K562 (cell line): ENCODE data around the gene DVL3. TPM values are rescaled to one million over a fixed set of nuclear protein-coding genes. Genes with fewer than 3 reads are reported as not detected.

Experiments used
- BCOR ChIP-seq: fragments of 450-650 bp; IDR thresholded peaks from 2 replicates; pipeline ENCODE4 v1.6.1; 2016
- EP400 ChIP-seq: fragments of 450-650 bp; IDR thresholded peaks from 2 replicates; pipeline ENCODE4 v1.6.1; 2017; ENCODE audit warnings: antibody characterized with exemption, mild to moderate bottlenecking, moderate library complexity
- FOSL1 ChIP-seq: fragments of 200-800 bp; sonication (Bioruptor generic); conservative IDR thresholded peaks from 2 replicates; pipeline ENCODE4 v1.6.1; 2016; ENCODE audit warnings: missing genetic modification characterization, missing compliant biosample characterization
- IFI16 ChIP-seq: fragments of 250-450 bp; sonication (Bioruptor Pico); IDR thresholded peaks from 2 replicates; pipeline ENCODE4 v2.1.2; 2022; ENCODE audit warnings: mild to moderate bottlenecking, inconsistent platforms
- MAFF ChIP-seq: IDR thresholded peaks from 2 replicates; pipeline ENCODE4 v1.6.1; 2012; ENCODE audit warnings: low read length, improper control_type of control experiment
- MAX ChIP-seq: sonication (generic); formaldehyde crosslinking; IDR thresholded peaks from 2 replicates; pipeline ENCODE4 v1.9.0; 2022; ENCODE audit warnings: mild to moderate bottlenecking, missing genetic modification reagents
- MNT ChIP-seq, 2 experiments: fragments of 450-650 bp; conservative IDR thresholded peaks; 2 replicates each; pipeline ENCODE4 v1.6.1; 2017; ENCODE audit warnings: mild to moderate bottlenecking in 2 of 2, moderate library complexity in 2 of 2
- NFATC3 ChIP-seq: fragments of 450-650 bp; IDR thresholded peaks from 2 replicates; pipeline ENCODE4 v1.6.1; 2017; ENCODE audit warnings: mild to moderate bottlenecking
- PHF8 ChIP-seq: fragments of 200-600 bp; sonication (generic); IDR thresholded peaks from 2 replicates; pipeline ENCODE4 v1.6.1; 2012; ENCODE audit warnings: mixed run types, mild to moderate bottlenecking, inconsistent platforms, low read length, moderate library complexity, borderline replicate concordance
- POU5F1 ChIP-seq: fragments of 150-350 bp; IDR thresholded peaks from 2 replicates; pipeline ENCODE4 v1.6.1; 2014; ENCODE audit warnings: borderline replicate concordance, low read length, low read depth, mild to moderate bottlenecking; ENCODE audit not compliant: partially characterized antibody
- RAD51 ChIP-seq: fragments of 450-650 bp; IDR thresholded peaks from 2 replicates; pipeline ENCODE4 v1.7.1; 2016; ENCODE audit warnings: low read depth, mild to moderate bottlenecking, borderline replicate concordance
- RBFOX2 ChIP-seq: fragments of 200-400 bp; formaldehyde crosslinking; IDR thresholded peaks from 2 replicates; pipeline ENCODE4 v1.6.1; 2017; ENCODE audit warnings: low read depth, mild to moderate bottlenecking, low read length, moderate library complexity
- TCF3 ChIP-seq: sonication (generic); formaldehyde crosslinking; IDR thresholded peaks from 2 replicates; pipeline ENCODE4 v1.4.0; 2020; ENCODE audit warnings: mild to moderate bottlenecking, missing genetic modification reagents
- ZNF232 ChIP-seq: sonication (generic); formaldehyde crosslinking; IDR thresholded peaks from 2 replicates; pipeline ENCODE4 v1.8.0; 2022; ENCODE audit warnings: mild to moderate bottlenecking, missing genetic modification reagents
- ZNF318 ChIP-seq, 2 experiments: fragments of 450-650 bp; IDR thresholded peaks; 2 replicates each; pipeline ENCODE4 v1.6.1; 2016; ENCODE audit warnings: mild to moderate bottlenecking in 2 of 2, borderline replicate concordance in 1 of 2, low read depth in 1 of 2, moderate library complexity in 1 of 2
- ZNF561 ChIP-seq: fragments of 450-650 bp; formaldehyde crosslinking; conservative IDR thresholded peaks from 2 replicates; pipeline ENCODE4 v1.4.0; 2020; ENCODE audit warnings: mild to moderate bottlenecking, moderate library complexity
- ZNF583 ChIP-seq: fragments of 250-450 bp; sonication (Bioruptor Pico); IDR thresholded peaks from 2 replicates; pipeline ENCODE4 v1.4.0; 2020
- polyA plus RNA-seq, 8 experiments: library from polyadenylated mRNA; depleted of rRNA in 4 of 8; stranded (reverse) in 5 of 8; unstranded in 3 of 8; fragments of >200 nt; fragmentation: Nextera tagmentation in 2 of 8; fragmentation: Illumina TruSeq in 1 of 8; extraction: Ambion mirVana in 2 of 8; extraction: Trizol in 1 of 8; gene quantifications; 2 replicates each; pipeline versions ENCODE4 v1.2.1 to v1.2.3, GENCODE V29; 2011 to 2014; ENCODE audit warnings: inconsistent platforms in 1 of 8, missing spikeins in 1 of 8
- total RNA-seq, 7 experiments: library from RNA; depleted of rRNA in 6 of 7; stranded (reverse); fragments of >200 nt in 6 of 7; fragmentation: Illumina TruSeq in 2 of 7; extraction: Trizol in 2 of 7; gene quantifications; 2 replicates each; pipeline versions ENCODE4 v1.2.1 to v1.2.3, GENCODE V29; 2011 to 2021; ENCODE audit warnings: low replicate concordance in 1 of 7

The DVL3 gene
- total and polyA plus RNA-seq, 9 of the 15 experiments (the other 6 are each of a cell fraction or from before 2014, with no cell fraction given), result 3.1 to 57.9 (median 20.1) TPM

GRCh38 chr3:184176377-184177330, 21.5 kb downstream of the DVL3 start (continued):
- TF ChIP-seq RBFOX2, result peak; percentile 63
- no peak for TF ChIP-seq ZNF232 (CRISPR knock-in tag)
- no peak for TF ChIP-seq RAD51
- peak; percentile 40; the same call in 1 of the 2 replicates for TF ChIP-seq EP400
- TF ChIP-seq MNT (conservative IDR thresholded peaks at IDR 0.05), result no peak; a peak in 3 of 4 replicates
- TF ChIP-seq BCOR, result no peak
- TF ChIP-seq IFI16 (CRISPR knock-in tag), result no peak
- no peak for TF ChIP-seq NFATC3
- TF ChIP-seq ZNF583 (CRISPR knock-in tag), result no peak
- no peak for TF ChIP-seq ZNF318 (IDR thresholded peaks at IDR 0.05; ENCODE audit: borderline replicate concordance in 1 of 2, low read depth in 1 of 2)
- TF ChIP-seq TCF3 (CRISPR knock-in tag), result no peak
- peak; percentile 45; the same call in 1 of the 2 replicates for TF ChIP-seq PHF8
- no peak for TF ChIP-seq MAFF
- TF ChIP-seq MAX, result no peak
- TF ChIP-seq FOSL1 (tag), result peak; percentile 89
- no peak for TF ChIP-seq ZNF561 (CRISPR knock-in tag)
- no peak for TF ChIP-seq POU5F1
